ENCODE data around the gene AHI1.

GRCh38 chr6:135243871-135244796 lies 253.4 kb downstream of the AHI1 start:
- TF ChIP-seq CTCF (IDR thresholded peaks at IDR 0.05), result no peak
- no peak for TF ChIP-seq RFX5 (IDR thresholded peaks at IDR 0.05; ENCODE audit: low read length)
- TF ChIP-seq SIN3A (IDR thresholded peaks at IDR 0.05; ENCODE audit: borderline replicate concordance, low read depth, low read length), result no peak
- TF ChIP-seq USF2 (IDR thresholded peaks at IDR 0.05; ENCODE audit: borderline replicate concordance, low read depth, low read length), result no peak
- TF ChIP-seq POLR2AphosphoS5 (IDR thresholded peaks at IDR 0.05; ENCODE audit: low read depth, low read length), result no peak
